K562 (cell line): ENCODE measurements around the gene PKDCC. TPM values are rescaled to one million over a fixed set of nuclear protein-coding genes. Genes with fewer than 3 reads are reported as not detected.

Experiments
- ATAC-seq: fragments of 200-7000 bp; cut with Tn5 transposase; 3 replicates; pipeline ENCODE4 v1.9.1; 2020; ENCODE audit warnings: moderate library complexity
- BruUV-seq: library from RNA; stranded (reverse); fragments of 400-500 nt; replicated peaks from 2 replicates; lab custom pipeline; 2021; lab: Mats Ljungman, UMichigan
- CTCF ChIA-PET: fragments of 300-600 bp; formaldehyde crosslinking; extraction: SDS; loops from one replicate; lab custom pipeline; 2021; ENCODE audit warnings: low intra/inter-chr PET ratio; lab: Yijun Ruan, JAX
- POLR2A ChIA-PET: fragments of 300-600, 350-650 bp; sonication (Branson Sonifier 250); formaldehyde crosslinking; extraction: SDS; loops from one replicate; lab custom pipeline; 2021; ENCODE audit warnings: antibody characterized with exemption, inconsistent platforms; lab: Yijun Ruan, JAX
- DNase-seq, 4 experiments: peaks; one replicate each; pipeline versions ENCODE4 v3.0.0 to v3.0.0-alpha.2; 2011 to 2018; ENCODE audit warnings: low spot score in 3 of 4, mixed read lengths in 3 of 4; ENCODE audit errors: extremely low read depth in 1 of 4
- FAIRE-seq: peaks from 2 replicates; lab custom pipeline; 2011; peaks lifted over from hg19 to GRCh38; lab: Jason Lieb, UNC
- H2AFZ ChIP-seq: 2 replicates; pipeline ENCODE4 v1.6.0; 2011; ENCODE audit warnings: low read depth, low read length, control low read depth, inconsistent platforms
- H3K27ac ChIP-seq: fragments of 200-600 bp; 3 replicates; pipeline ENCODE4 v1.8.0; 2011; ENCODE audit warnings: low read depth, mild to moderate bottlenecking, control low read depth, inconsistent platforms, low read length, moderate library complexity, mixed read lengths; ENCODE audit errors: extremely low read depth
- H3K27me3 ChIP-seq, 2 experiments: fragments of 300-600 bp in 1 of 2; 2 replicates in 1 of 2; 3 replicates in 1 of 2; pipeline versions ENCODE4 v1.6.0 to v1.8.0; 2011; ENCODE audit warnings: inconsistent platforms in 2 of 2, low read length in 2 of 2, mild to moderate bottlenecking in 1 of 2, mixed read lengths in 1 of 2, moderate library complexity in 1 of 2; ENCODE audit not compliant: control insufficient read depth in 2 of 2, insufficient read depth in 2 of 2
- H3K36me3 ChIP-seq: fragments of 300-600 bp; 3 replicates; pipeline ENCODE4 v1.8.0; 2011; ENCODE audit warnings: mild to moderate bottlenecking, low read length, inconsistent platforms; ENCODE audit not compliant: control insufficient read depth, insufficient read depth
- H3K4me1 ChIP-seq, 2 experiments: fragments of 200-600 bp in 1 of 2; replicated peaks in 1 of 2; 2 replicates in 1 of 2; 3 replicates in 1 of 2; pipeline versions ENCODE4 v1.5.1 to v1.8.0; 2011; ENCODE audit warnings: inconsistent platforms in 2 of 2, low read length in 2 of 2, mild to moderate bottlenecking in 1 of 2, mixed read lengths in 1 of 2, moderate library complexity in 1 of 2; ENCODE audit not compliant: control insufficient read depth in 2 of 2, insufficient read depth in 2 of 2
- H3K4me2 ChIP-seq: 2 replicates; pipeline ENCODE4 v1.6.1; 2011; ENCODE audit warnings: low read length, control low read depth, inconsistent platforms, mixed read lengths; ENCODE audit not compliant: insufficient read depth
- H3K4me3 ChIP-seq: fragments of 200-600 bp; sonication (generic), shearing (Covaris generic); 2 replicates; pipeline ENCODE4 v1.5.1; 2016; ENCODE audit warnings: control low read depth, inconsistent platforms
- H3K79me2 ChIP-seq: fragments of 200-600 bp; 3 replicates; pipeline ENCODE4 v1.8.0; 2011; ENCODE audit warnings: low read length, inconsistent platforms; ENCODE audit not compliant: control insufficient read depth, insufficient read depth
- H3K9ac ChIP-seq, 2 experiments: 2 replicates each; pipeline versions ENCODE4 v1.6.0 to v1.6.1; 2011; ENCODE audit warnings: low read depth in 2 of 2, low read length in 2 of 2, control low read depth in 1 of 2, inconsistent platforms in 1 of 2, mild to moderate bottlenecking in 1 of 2, mixed read lengths in 1 of 2; ENCODE audit not compliant: insufficient read depth in 1 of 2
- H3K9me1 ChIP-seq: one replicate; pipeline ENCODE4 v1.6.0; 2011; ENCODE audit warnings: inconsistent platforms, mild to moderate bottlenecking, low read length, moderate library complexity; ENCODE audit not compliant: control insufficient read depth, insufficient read depth
- H3K9me3 ChIP-seq: replicated peaks from 2 replicates; pipeline ENCODE4 v1.5.1; 2011; ENCODE audit warnings: low read depth, low read length, inconsistent platforms; ENCODE audit not compliant: control insufficient read depth, insufficient read depth
- H4K20me1 ChIP-seq: replicated peaks from 2 replicates; pipeline ENCODE4 v1.6.1; 2011; ENCODE audit warnings: low read length, inconsistent platforms, mixed read lengths; ENCODE audit not compliant: control insufficient read depth, insufficient read depth
- ADNP ChIP-seq: fragments of 200-800 bp; sonication (Bioruptor generic); IDR thresholded peaks from 2 replicates; pipeline ENCODE4 v1.6.1; 2016; ENCODE audit warnings: missing genetic modification characterization, missing compliant biosample characterization
- BRF2 ChIP-seq: IDR thresholded peaks from 3 replicates; pipeline ENCODE4 v1.6.1; 2011; ENCODE audit warnings: borderline replicate concordance, mild to moderate bottlenecking; ENCODE audit not compliant: insufficient read length, insufficient read depth
- FOXK1 ChIP-seq: sonication (generic); formaldehyde crosslinking; IDR thresholded peaks from 2 replicates; pipeline ENCODE4 v1.8.0; 2022; ENCODE audit warnings: missing genetic modification reagents, mild to moderate bottlenecking, borderline replicate concordance
- MXD1 ChIP-seq: fragments of 250-450 bp; sonication (Bioruptor Pico); IDR thresholded peaks from 2 replicates; pipeline ENCODE4 v1.8.0; 2021; ENCODE audit warnings: borderline replicate concordance, mild to moderate bottlenecking, moderate library complexity; ENCODE audit not compliant: poor library complexity, severe bottlenecking
- MXI1 ChIP-seq: IDR thresholded peaks from 2 replicates; pipeline ENCODE4 v1.6.1; 2011; ENCODE audit warnings: low read depth, mild to moderate bottlenecking, improper control_type of control experiment, low read length
- MYBL2 ChIP-seq, 2 experiments: fragments of 450-650 bp in 1 of 2; sonication (generic) in 1 of 2; formaldehyde crosslinking in 1 of 2; IDR thresholded peaks; 2 replicates each; pipeline versions ENCODE4 v1.6.1 to v1.8.1; 2017 to 2022; ENCODE audit warnings: borderline replicate concordance in 1 of 2, inconsistent platforms in 1 of 2, low read depth in 1 of 2, mild to moderate bottlenecking in 1 of 2, missing genetic modification reagents in 1 of 2, moderate library complexity in 1 of 2
- MYNN ChIP-seq, 2 experiments: sonication (generic); formaldehyde crosslinking in 1 of 2; IDR thresholded peaks; 2 replicates each; pipeline versions ENCODE4 v1.5.0 to v1.6.1; 2016 to 2020; ENCODE audit warnings: antibody characterized with exemption in 1 of 2, missing genetic modification reagents in 1 of 2
- POLR3A ChIP-seq: IDR thresholded peaks from 2 replicates; pipeline ENCODE4 v1.6.1; 2011; ENCODE audit warnings: borderline replicate concordance, mild to moderate bottlenecking, moderate library complexity; ENCODE audit not compliant: insufficient read length, insufficient read depth; ENCODE audit errors: extremely low read depth
- SNIP1 ChIP-seq: fragments of 450-650 bp; IDR thresholded peaks from 2 replicates; pipeline ENCODE4 v1.7.1; 2017; ENCODE audit warnings: low read depth, mild to moderate bottlenecking
- TFAP4 ChIP-seq: sonication (generic); formaldehyde crosslinking; IDR thresholded peaks from 2 replicates; pipeline ENCODE4 v1.8.0; 2022; ENCODE audit warnings: missing genetic modification reagents, mild to moderate bottlenecking, moderate library complexity, borderline replicate concordance
- ZNF263 ChIP-seq: sonication (generic); formaldehyde crosslinking; IDR thresholded peaks from 2 replicates; pipeline ENCODE4 v1.8.0; 2022; ENCODE audit warnings: mild to moderate bottlenecking, missing genetic modification reagents, borderline replicate concordance
- WGBS: fragments of 100-300 bp; shearing (Covaris generic); methylation state at CpG from one replicate; pipeline ENCODE4 v1.1.6; 2016; ENCODE audit warnings: low coverage, mixed read lengths; ENCODE audit not compliant: insufficient coverage; ENCODE audit errors: missing lambda C conversion rate; 5-methylcytosine and 5-hydroxymethylcytosine counted together
- in situ Hi-C: fragments of 300-500 bp; cut with MboI; formaldehyde crosslinking; loops from 4 replicates; pipeline ENCODE4 v1.15.0; 2018; ENCODE audit warnings: inconsistent platforms, mixed read lengths
- intact Hi-C: fragments of 100-400 bp; cut with micrococcal nuclease; formaldehyde crosslinking; loops from 2 replicates; pipeline ENCODE4 v1.14.2; 2022
- polyA plus RNA-seq, 8 experiments: library from polyadenylated mRNA; depleted of rRNA in 4 of 8; stranded (reverse) in 5 of 8; unstranded in 3 of 8; fragments of >200 nt; fragmentation: Nextera tagmentation in 2 of 8; fragmentation: Illumina TruSeq in 1 of 8; extraction: Ambion mirVana in 2 of 8; extraction: Trizol in 1 of 8; gene quantifications; 2 replicates each; pipeline versions ENCODE4 v1.2.1 to v1.2.3, GENCODE V29; 2011 to 2014; ENCODE audit warnings: inconsistent platforms in 1 of 8, missing spikeins in 1 of 8
- total RNA-seq, 7 experiments: library from RNA; depleted of rRNA in 6 of 7; stranded (reverse); fragments of >200 nt in 6 of 7; fragmentation: Illumina TruSeq in 2 of 7; extraction: Trizol in 2 of 7; gene quantifications; 2 replicates each; pipeline versions ENCODE4 v1.2.1 to v1.2.3, GENCODE V29; 2011 to 2021; ENCODE audit warnings: low replicate concordance in 1 of 7

PKDCC gene
- total and polyA plus RNA-seq, 9 of the 15 experiments (the other 6 are each of a cell fraction or from before 2014, with no cell fraction given): 0.62 to 14.8 (median 1.3) TPM; not detected in 2

GRCh38 chr2:42031281-42032223, 16.3 kb upstream of the PKDCC start:
- POLR2A ChIA-PET: no interaction called here
- FAIRE-seq (no peak), DNase-seq (no peak), ATAC-seq (no peak)
- TF ChIP-seq POLR3A (no peak), FOXK1 (CRISPR knock-in tag) (no peak), MXI1 (no peak), SNIP1 (no peak), MYNN (IDR thresholded peaks at IDR 0.05) (no peak), MYNN (CRISPR knock-in tag; IDR thresholded peaks at IDR 0.05) (no peak), ZNF263 (CRISPR knock-in tag) (no peak), BRF2 (no peak), ADNP (tag) (no peak), MXD1 (no peak), TFAP4 (CRISPR knock-in tag) (no peak), MYBL2 (IDR thresholded peaks at IDR 0.05; ENCODE audit: low read depth) (no peak), MYBL2 (CRISPR knock-in tag; IDR thresholded peaks at IDR 0.05; ENCODE audit: borderline replicate concordance) (no peak)
- 0% methylated on average over 4 of the region's 4 CpGs for WGBS
- Histone ChIP-seq H3K36me3 (no peaks in the 10 kb centered on the region), H3K9me3 (no peaks in the 10 kb centered on the region), H3K9ac (no peak overlapping the region), H3K27ac (no peak overlapping the region), H4K20me1 (peaks cover 4% of the 10 kb centered on the region; the same call in 1 of the 2 replicates), H3K27me3 (peaks cover 20 to 51% of the 10 kb centered on the region in 2 experiments; a peak in 4 of 5 replicates), H2AFZ (no peak overlapping the region), H3K4me1 (no peaks in the 10 kb centered on the region; a peak in 1 of 5 replicates), H3K4me3 (no peak overlapping the region), H3K79me2 (no peaks in the 10 kb centered on the region), H3K4me2 (no peak overlapping the region), H3K9me1 (no peaks in the 10 kb centered on the region)
- BruUV-seq: no TSS peak
- intact Hi-C loops (no loop called here), in situ Hi-C loops (no loop called here)
- CTCF ChIA-PET: no interaction called here
